HG03175 (cell line): Measurements from ENCODE around the gene DSC2.
"Not testable (repeated sequence)": the region's sequence is repeated elsewhere in the genome, so short reads cannot be mapped to it uniquely, and the experiment has no call there.

Source experiments
- ATAC-seq: cut with Tn5 transposase; IDR thresholded peaks from one replicate; pipeline ENCODE4 v1.9.1; 2021; ENCODE audit warnings: mild to moderate bottlenecking, moderate library complexity; ENCODE audit not compliant: unreplicated experiment

Gene DSC2

GRCh38 chr18:31045599-31045998, 56.6 kb downstream of the DSC2 start:
- ATAC-seq: no peak

GRCh38 chr18:31044926-31045325, 57.3 kb downstream of the DSC2 start:
- no peak for ATAC-seq

- ATAC-seq: no peak
These were observed 58.5 kb downstream of the DSC2 start for GRCh38 chr18:31043709-31044108.

GRCh38 chr18:31042406-31043181, 59.6 kb downstream of the DSC2 start, which contains the start of gene DSC3:
Gene DSC3 (minus strand): TSS chr18:31042742. CDS start chr18:31042660, 82 bp downstream.
- no peak for ATAC-seq

- no peak for ATAC-seq
These were observed 60.2 kb downstream of the DSC2 start for GRCh38 chr18:31042084-31042405.

- no peak for ATAC-seq
These were observed 60.7 kb downstream of the DSC2 start for GRCh38 chr18:31041271-31042083.

- no peak for ATAC-seq
These were observed 61.4 kb downstream of the DSC2 start for GRCh38 chr18:31040686-31041270.

GRCh38 chr18:31039426-31039825, 62.8 kb downstream of the DSC2 start:
- no peak for ATAC-seq

GRCh38 chr18:31037686-31038085, 64.5 kb downstream of the DSC2 start:
- ATAC-seq: not testable (repeated sequence)

- ATAC-seq: no peak
These were observed 67.7 kb downstream of the DSC2 start for GRCh38 chr18:31034541-31034940.

- no peak for ATAC-seq
These were observed 71.5 kb downstream of the DSC2 start for GRCh38 chr18:31030574-31031278.

GRCh38 chr18:31015715-31016434, 86.3 kb downstream of the DSC2 start:
- ATAC-seq: no peak

- ATAC-seq: not testable (repeated sequence)
These were observed 90.8 kb downstream of the DSC2 start for GRCh38 chr18:31011455-31011854.

- ATAC-seq: no peak
These were observed 91.6 kb downstream of the DSC2 start for GRCh38 chr18:31010601-31011000.
